NCI-H524 treated with DMSO at 0.1 percent for 48 hours (cell line): ENCODE results near the gene PRDM1.

Experiments used
- DNase-seq: peaks from one replicate; lab custom pipeline; 2025; lab: John Stamatoyannopoulos, UW

Gene PRDM1

GRCh38 chr6:106070636-106071035 lies 15.5 kb upstream of the PRDM1 start:
- DNase-seq, result no peak

- DNase-seq, result no peak
These were observed 13.5 kb upstream of the PRDM1 start for GRCh38 chr6:106072501-106073090.

GRCh38 chr6:106074146-106074545 lies 12.0 kb upstream of the PRDM1 start:
- DNase-seq, result no peak

GRCh38 chr6:106076139-106076538 lies 10.0 kb upstream of the PRDM1 start:
- no peak for DNase-seq

- no peak for DNase-seq
These were observed 9.0 kb upstream of the PRDM1 start for GRCh38 chr6:106077170-106077569.

GRCh38 chr6:106077881-106078280 lies 8.3 kb upstream of the PRDM1 start:
- no peak for DNase-seq

- peak; percentile 12 for DNase-seq
These were observed 6.0 kb upstream of the PRDM1 start for GRCh38 chr6:106079961-106080762.

GRCh38 chr6:106080763-106081095 lies 5.4 kb upstream of the PRDM1 start:
- DNase-seq, result no peak

- DNase-seq, result no peak
These were observed 4.4 kb upstream of the PRDM1 start for GRCh38 chr6:106081715-106082114.

GRCh38 chr6:106082735-106083398 lies 3.3 kb upstream of the PRDM1 start:
- no peak for DNase-seq

GRCh38 chr6:106083618-106084017 lies 2.5 kb upstream of the PRDM1 start:
- DNase-seq, result no peak

- DNase-seq, result peak; percentile 44
These were observed 1.8 kb upstream of the PRDM1 start for GRCh38 chr6:106084106-106084988.

GRCh38 chr6:106084989-106085691 lies 996 bp upstream of the PRDM1 start:
- DNase-seq, result no peak

- DNase-seq, result no peak
These were observed 498 bp upstream of the PRDM1 start for GRCh38 chr6:106085692-106085983.

- no peak for DNase-seq
These were observed 659 bp downstream of the PRDM1 start for GRCh38 chr6:106086814-106087175.

GRCh38 chr6:106087548-106088325 lies 1.6 kb downstream of the PRDM1 start:
- no peak for DNase-seq

GRCh38 chr6:106090001-106090400 lies 3.9 kb downstream of the PRDM1 start:
- no peak for DNase-seq

GRCh38 chr6:106092279-106092678 lies 6.1 kb downstream of the PRDM1 start:
- DNase-seq, result no peak

- DNase-seq, result no peak
These were observed 8.3 kb downstream of the PRDM1 start for GRCh38 chr6:106094261-106094963.

GRCh38 chr6:106094964-106095335 lies 8.8 kb downstream of the PRDM1 start:
- no peak for DNase-seq
